Caco-2 (cell line): ENCODE measurements around the gene PEX14. TPM values are rescaled to one million over a fixed set of nuclear protein-coding genes. Genes with fewer than 3 reads are reported as not detected.

Experiments
- BruUV-seq: library from RNA; stranded (reverse); fragments of 400-500 nt; replicated peaks from 2 replicates; lab custom pipeline; 2021; lab: Mats Ljungman, UMichigan
- CTCF ChIA-PET: fragments of 300-600 bp; sonication (Branson Sonifier 250); formaldehyde crosslinking; loops from one replicate; lab custom pipeline; 2022; ENCODE audit warnings: antibody characterized with exemption; lab: Charles Lee
- POLR2A ChIA-PET: fragments of 300-600 bp; sonication (Branson Sonifier 250); formaldehyde crosslinking; loops from one replicate; lab custom pipeline; 2022; ENCODE audit warnings: antibody characterized with exemption; lab: Charles Lee
- DNase-seq, 2 experiments: peaks; one replicate each; pipeline versions ENCODE4 v3.0.0 to v3.0.0-alpha.2; 2020 to 2022
- H3K27me3 ChIP-seq: replicated peaks from 2 replicates; pipeline ENCODE4 v1.6.0; 2011; ENCODE audit warnings: low read length; ENCODE audit not compliant: control insufficient read depth, insufficient read depth
- H3K36me3 ChIP-seq: 2 replicates; pipeline ENCODE4 v1.5.1; 2011; ENCODE audit warnings: low read length; ENCODE audit not compliant: control insufficient read depth, insufficient read depth
- H3K4me1 ChIP-seq: fragments of 250-450 bp; sonication (Bioruptor Pico); 2 replicates; pipeline ENCODE4 v1.5.1; 2020; ENCODE audit warnings: mild to moderate bottlenecking
- H3K4me3 ChIP-seq: 2 replicates; pipeline ENCODE4 v1.5.1; 2011; ENCODE audit warnings: low read depth, mild to moderate bottlenecking, control low read depth, low read length
- H3K9me3 ChIP-seq: fragments of 250-450 bp; sonication (Bioruptor Pico); 2 replicates; pipeline ENCODE4 v1.5.1; 2020; ENCODE audit warnings: mild to moderate bottlenecking, moderate library complexity
- H3K27ac Mint-ChIP-seq: one replicate; pipeline ENCODE4 v1.8.0; 2022; ENCODE audit warnings: mixed read lengths; ENCODE audit not compliant: unreplicated experiment
- H3K27me3 Mint-ChIP-seq: one replicate; pipeline ENCODE4 v1.8.0; 2022; ENCODE audit warnings: mixed read lengths; ENCODE audit not compliant: insufficient read depth, unreplicated experiment
- H3K36me3 Mint-ChIP-seq: one replicate; pipeline ENCODE4 v1.8.0; 2022; ENCODE audit warnings: mild to moderate bottlenecking, mixed read lengths; ENCODE audit not compliant: insufficient read depth, unreplicated experiment
- H3K4me1 Mint-ChIP-seq: one replicate; pipeline ENCODE4 v1.8.0; 2022; ENCODE audit warnings: low read depth, mixed read lengths; ENCODE audit not compliant: unreplicated experiment
- H3K4me3 Mint-ChIP-seq: one replicate; pipeline ENCODE4 v1.8.0; 2022; ENCODE audit warnings: mild to moderate bottlenecking, moderate library complexity, mixed read lengths; ENCODE audit not compliant: unreplicated experiment
- H3K9me3 Mint-ChIP-seq: one replicate; pipeline ENCODE4 v1.8.0; 2022; ENCODE audit warnings: mixed read lengths; ENCODE audit not compliant: unreplicated experiment
- intact Hi-C: fragments of 100-400 bp; cut with micrococcal nuclease; formaldehyde crosslinking; loops from one replicate; pipeline ENCODE4 v1.10.0; 2022; ENCODE audit not compliant: unreplicated experiment
- total RNA-seq: library from RNA; stranded (reverse); gene quantifications from 2 replicates; pipeline ENCODE4 v1.2.3, GENCODE V29; 2022
- TF ChIP-seq, protein P1 (sequence below), 2 experiments: fragments of 200-600 bp in 1 of 2; IDR thresholded peaks; 1 replicate in 1 of 2; 2 replicates in 1 of 2; pipeline versions ENCODE4 v1.5.1 to v1.8.0; 2011 to 2022; ENCODE audit warnings: antibody characterized with exemption in 1 of 2, control low read depth in 1 of 2, inconsistent platforms in 1 of 2, low read depth in 1 of 2, low read length in 1 of 2, mild to moderate bottlenecking in 1 of 2, moderate library complexity in 1 of 2; ENCODE audit not compliant: insufficient read depth in 1 of 2, severe bottlenecking in 1 of 2, unreplicated experiment in 1 of 2

The PEX14 gene
- total RNA-seq, 1 experiment from 2014 or later, result 22.2 TPM

DNA sequence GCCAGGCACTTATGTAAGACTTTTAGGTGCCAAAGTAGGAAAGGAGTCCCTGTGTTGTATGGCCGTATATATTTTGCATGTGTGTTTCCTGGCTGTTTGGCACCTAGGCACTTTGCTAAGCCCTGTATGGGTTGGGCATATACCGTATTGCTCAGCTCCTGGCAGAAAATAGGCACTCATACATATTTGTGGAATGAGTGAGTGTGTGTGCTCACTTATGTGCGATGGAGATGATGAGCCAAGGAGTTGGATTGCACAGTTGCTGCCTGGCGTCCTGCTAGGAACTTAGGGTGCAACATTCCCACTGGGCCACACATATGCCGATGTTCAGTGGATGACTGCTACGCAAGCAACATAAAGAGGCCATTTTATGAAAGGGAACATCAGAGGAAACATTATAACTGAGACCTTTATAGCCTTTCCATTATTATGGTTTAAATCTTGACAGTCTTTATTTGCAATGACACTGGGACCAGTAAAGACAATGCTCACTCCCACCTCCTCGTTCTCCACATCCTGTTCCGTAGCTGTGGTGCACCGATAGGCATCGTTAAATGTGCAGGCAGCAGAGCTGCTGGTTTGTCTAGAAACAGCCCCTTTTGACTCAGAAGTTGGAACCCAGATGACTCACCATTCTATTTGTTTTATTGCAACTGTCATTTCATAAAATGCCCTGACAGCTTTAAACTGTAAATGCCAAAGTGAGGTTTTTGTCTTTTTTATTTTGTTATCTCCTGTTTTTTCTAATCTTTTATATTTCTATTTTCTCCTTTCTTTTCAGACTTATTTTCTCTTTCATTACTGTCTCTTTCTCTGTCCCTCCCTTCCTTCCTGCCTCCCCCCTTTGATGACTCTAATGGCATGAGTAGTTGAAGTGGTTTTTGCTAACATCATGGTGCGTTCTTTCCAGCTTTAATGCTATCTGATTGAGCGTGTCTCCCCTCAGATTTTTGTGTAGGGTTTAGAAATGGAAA is 36.1 kb downstream of the PEX14 start:
- POLR2A ChIA-PET, result no interaction called here

DNA sequence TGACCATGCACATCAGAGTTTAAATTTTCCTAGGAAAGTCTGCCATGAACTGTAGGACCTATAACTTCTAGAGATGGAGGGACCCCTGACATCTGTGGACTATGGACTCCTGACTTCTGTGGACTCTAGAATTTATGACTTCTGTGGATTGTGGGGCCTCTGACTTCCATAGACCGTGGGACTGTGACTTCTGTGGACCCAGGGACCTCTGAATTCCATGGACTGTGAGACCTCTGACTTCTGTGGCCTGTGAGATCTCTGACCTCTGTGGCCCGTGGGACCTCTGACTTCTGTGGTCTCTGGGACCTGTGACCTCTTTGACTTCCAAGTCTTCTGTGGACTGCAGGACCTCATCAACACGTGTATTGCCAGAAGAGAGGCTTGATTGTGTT is 36.7 kb downstream of the PEX14 start:
- ChIA-PET POLR2A (no interaction called here), CTCF (no interaction called here)
- H3K4me3 ChIP-seq, result no peak overlapping the region
- H3K36me3 Mint-ChIP-seq, result no peaks in the 10 kb centered on the region
- H3K4me1 ChIP-seq, result peaks cover 48% of the 10 kb centered on the region
- no peaks in the 10 kb centered on the region for H3K9me3 Mint-ChIP-seq
- H3K36me3 ChIP-seq, result no peaks in the 10 kb centered on the region
- intact Hi-C loops, result loop anchor here (5.0 to 10.0 kb wide), 4 partner anchors 123 to 356 kb away; no protein-coding TSS in a partner anchor
- BruUV-seq, result no TSS peak
- no peak overlapping the region for H3K4me3 Mint-ChIP-seq
- no peaks in the 10 kb centered on the region for H3K9me3 ChIP-seq
- H3K27ac Mint-ChIP-seq, result peak overlapping the region; percentile 25
- no peaks in the 10 kb centered on the region for H3K27me3 Mint-ChIP-seq
- H3K4me1 Mint-ChIP-seq, result peaks cover 23% of the 10 kb centered on the region
- TF ChIP-seq, protein P1, sequence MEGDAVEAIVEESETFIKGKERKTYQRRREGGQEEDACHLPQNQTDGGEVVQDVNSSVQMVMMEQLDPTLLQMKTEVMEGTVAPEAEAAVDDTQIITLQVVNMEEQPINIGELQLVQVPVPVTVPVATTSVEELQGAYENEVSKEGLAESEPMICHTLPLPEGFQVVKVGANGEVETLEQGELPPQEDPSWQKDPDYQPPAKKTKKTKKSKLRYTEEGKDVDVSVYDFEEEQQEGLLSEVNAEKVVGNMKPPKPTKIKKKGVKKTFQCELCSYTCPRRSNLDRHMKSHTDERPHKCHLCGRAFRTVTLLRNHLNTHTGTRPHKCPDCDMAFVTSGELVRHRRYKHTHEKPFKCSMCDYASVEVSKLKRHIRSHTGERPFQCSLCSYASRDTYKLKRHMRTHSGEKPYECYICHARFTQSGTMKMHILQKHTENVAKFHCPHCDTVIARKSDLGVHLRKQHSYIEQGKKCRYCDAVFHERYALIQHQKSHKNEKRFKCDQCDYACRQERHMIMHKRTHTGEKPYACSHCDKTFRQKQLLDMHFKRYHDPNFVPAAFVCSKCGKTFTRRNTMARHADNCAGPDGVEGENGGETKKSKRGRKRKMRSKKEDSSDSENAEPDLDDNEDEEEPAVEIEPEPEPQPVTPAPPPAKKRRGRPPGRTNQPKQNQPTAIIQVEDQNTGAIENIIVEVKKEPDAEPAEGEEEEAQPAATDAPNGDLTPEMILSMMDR (IDR thresholded peaks at IDR 0.05; ENCODE audit: insufficient read depth in 1 of 2, low read depth in 1 of 2, low read length in 1 of 2, severe bottlenecking in 1 of 2, unreplicated experiment in 1 of 2), result no peak
- no peak for DNase-seq
- H3K27me3 ChIP-seq, result no peaks in the 10 kb centered on the region

More for the DNA sequence above, 36.1 kb downstream of the PEX14 start:
- CTCF ChIA-PET, result no interaction called here
- Histone ChIP-seq H3K9me3 (no peaks in the 10 kb centered on the region), H3K36me3 (no peaks in the 10 kb centered on the region), H3K4me3 (no peak overlapping the region), H3K4me1 (peaks cover 50% of the 10 kb centered on the region), H3K27me3 (no peaks in the 10 kb centered on the region)
- Mint-ChIP-seq H3K27me3 (no peaks in the 10 kb centered on the region), H3K27ac (peak overlapping the region; percentile 25), H3K9me3 (no peaks in the 10 kb centered on the region), H3K36me3 (no peaks in the 10 kb centered on the region), H3K4me1 (peaks cover 23% of the 10 kb centered on the region), H3K4me3 (no peak overlapping the region)
- intact Hi-C loops, result loop anchor here (5.0 to 10.0 kb wide), 4 partner anchors 124 to 356 kb away; no protein-coding TSS in a partner anchor
- no TSS peak for BruUV-seq
- DNase-seq, result no peak
- TF ChIP-seq, protein P1 (IDR thresholded peaks at IDR 0.05; ENCODE audit: insufficient read depth in 1 of 2, low read depth in 1 of 2, low read length in 1 of 2, severe bottlenecking in 1 of 2, unreplicated experiment in 1 of 2), result no peak

DNA sequence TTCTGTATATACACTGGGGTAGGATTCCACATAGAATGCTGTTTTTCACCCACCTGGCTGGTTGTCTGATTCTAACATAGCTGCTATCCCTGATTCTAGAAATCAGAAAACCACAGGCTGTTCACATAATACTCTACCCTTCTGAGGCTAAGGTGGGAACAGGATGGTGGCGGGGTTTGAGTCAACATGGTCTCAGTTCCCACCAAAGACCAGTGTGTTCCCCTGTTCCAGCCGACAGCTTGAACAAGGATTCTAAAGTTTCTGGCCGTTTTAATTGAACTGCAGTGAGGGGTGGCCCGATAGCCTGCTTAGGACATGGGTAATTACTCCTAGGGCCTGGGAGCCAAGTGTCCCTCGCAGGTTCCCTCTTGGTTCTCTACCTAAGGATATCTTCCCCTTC is 38.4 kb downstream of the PEX14 start:
- Histone ChIP-seq H3K36me3 (no peaks in the 10 kb centered on the region), H3K27me3 (no peaks in the 10 kb centered on the region), H3K9me3 (no peaks in the 10 kb centered on the region), H3K4me3 (no peak overlapping the region), H3K4me1 (peaks cover 46% of the 10 kb centered on the region)
- no TSS peak for BruUV-seq
- TF ChIP-seq, protein P1 (IDR thresholded peaks at IDR 0.05; ENCODE audit: insufficient read depth in 1 of 2, low read depth in 1 of 2, low read length in 1 of 2, severe bottlenecking in 1 of 2, unreplicated experiment in 1 of 2), result no peak
- no peaks in the 10 kb centered on the region for H3K9me3 Mint-ChIP-seq
- H3K4me3 Mint-ChIP-seq, result no peak overlapping the region
- CTCF ChIA-PET, result interaction anchor here (0.6 kb wide), 1 partner anchor 74 kb away, joined by 7 read pairs; no protein-coding TSS in a partner anchor
- H3K27ac Mint-ChIP-seq, result no peak overlapping the region
- POLR2A ChIA-PET, result no interaction called here
- peaks cover 27% of the 10 kb centered on the region for H3K4me1 Mint-ChIP-seq
- H3K27me3 Mint-ChIP-seq, result no peaks in the 10 kb centered on the region
- DNase-seq, result no peak
- no peaks in the 10 kb centered on the region for H3K36me3 Mint-ChIP-seq
- intact Hi-C loops, result loop anchor here (5.0 to 10.0 kb wide), 4 partner anchors 122 to 354 kb away; no protein-coding TSS in a partner anchor
